Measurements from ENCODE around the gene PTCD3. TPM values are rescaled to one million over a fixed set of nuclear protein-coding genes. Genes with fewer than 3 reads are reported as not detected.

PTCD3 gene
- total and polyA plus RNA-seq, 9 donors = 32.5 to 98.5 (median 79.4) TPM

- H3K4me1 ChIP-seq (ENCODE audit: insufficient read depth) = peaks cover 2% of the 10 kb centered on the region
- H3K27ac ChIP-seq = no peak overlapping the region
- DNase-seq = no peak
- no peak overlapping the region for H3K4me3 ChIP-seq
- no peaks in the 10 kb centered on the region for H3K9me3 ChIP-seq
- H3K27me3 ChIP-seq = no peaks in the 10 kb centered on the region
- TF ChIP-seq CTCF (IDR thresholded peaks at IDR 0.05) (no peak), EP300 (IDR thresholded peaks at IDR 0.05) (no peak), POLR2A (IDR thresholded peaks at IDR 0.05) (no peak)
- intact Hi-C loops (cut with DNase I) = no loop called here
- no peaks in the 10 kb centered on the region for H3K36me3 ChIP-seq
Measured at GRCh38 chr2:86176597-86176996, 70.6 kb downstream of the PTCD3 start.

- WGBS, 3 donors = 2 to 17% (median 11%) methylated on average over 1 of the region's 1 CpG
- H3K36me3 ChIP-seq = no peaks in the 10 kb centered on the region
- H3K4me3 ChIP-seq = no peak overlapping the region
- H3K4me1 ChIP-seq (ENCODE audit: insufficient read depth) = peaks cover 8% of the 10 kb centered on the region
- H3K9me3 ChIP-seq = no peaks in the 10 kb centered on the region
- DNase-seq = no peak
- no peak overlapping the region for H3K27ac ChIP-seq
- H3K27me3 ChIP-seq = no peaks in the 10 kb centered on the region
- TF ChIP-seq POLR2A (IDR thresholded peaks at IDR 0.05) = no peak
- no peak for TF ChIP-seq CTCF (IDR thresholded peaks at IDR 0.05)
- TF ChIP-seq EP300 (IDR thresholded peaks at IDR 0.05) = no peak
- intact Hi-C loops (cut with DNase I) = no loop called here
Measured at GRCh38 chr2:86185517-86186212, 79.6 kb downstream of the PTCD3 start.

- Histone ChIP-seq H3K27ac (no peak overlapping the region), H3K27me3 (no peaks in the 10 kb centered on the region), H3K4me1 (ENCODE audit: insufficient read depth) (peaks cover 8% of the 10 kb centered on the region), H3K9me3 (no peaks in the 10 kb centered on the region), H3K4me3 (no peak overlapping the region), H3K36me3 (no peaks in the 10 kb centered on the region)
- TF ChIP-seq CTCF (IDR thresholded peaks at IDR 0.05) (no peak), EP300 (IDR thresholded peaks at IDR 0.05) (no peak), POLR2A (IDR thresholded peaks at IDR 0.05) (no peak)
- no peak for DNase-seq
- intact Hi-C loops (cut with DNase I) = no loop called here
Measured at GRCh38 chr2:86186431-86186830, 80.4 kb downstream of the PTCD3 start.

GRCh38 chr2:86189782-86190416 lies 83.9 kb downstream of the PTCD3 start:
- no peak for TF ChIP-seq CTCF (IDR thresholded peaks at IDR 0.05)
- TF ChIP-seq EP300 (IDR thresholded peaks at IDR 0.05) = no peak
- no peak for TF ChIP-seq POLR2A (IDR thresholded peaks at IDR 0.05)

More at GRCh38 chr2:86189782-86190416, 83.9 kb downstream of the PTCD3 start:
- Histone ChIP-seq H3K4me3 (no peak overlapping the region), H3K4me1 (ENCODE audit: insufficient read depth) (peaks cover 13% of the 10 kb centered on the region), H3K9me3 (no peaks in the 10 kb centered on the region), H3K27me3 (no peaks in the 10 kb centered on the region), H3K27ac (no peak overlapping the region), H3K36me3 (no peaks in the 10 kb centered on the region)
- intact Hi-C loops (cut with DNase I) = no loop called here
- WGBS, 3 donors = 81 to 85% (median 83%) methylated on average over 7 of the region's 7 CpGs
- no peak for DNase-seq

Small RNA genes lying within 50 kb of the gene (small RNA-seq; reads per million reads assigned to genes)
- gene RF00019 = not detected
- 14,074 reads per million, percentile 99 among the genes with 10 or more reads in this experiment for gene SNORD94

Other genes starting within 250 kb of the PTCD3 start
- gene ST3GAL5, start 217.2 kb upstream of the PTCD3 start, total RNA-seq = 10 to 100 TPM; 12.8 to 52.7 (median 22.2) TPM
- 10 to 100 TPM; 11.6 to 31.1 TPM for gene ST3GAL5, start 217.2 kb upstream of the PTCD3 start, polyA plus RNA-seq
- 10 to 100 TPM; 11.3 to 43.9 (median 28.8) TPM for gene POLR1A, start 349 bp upstream of the PTCD3 start, total RNA-seq
- gene POLR1A, start 349 bp upstream of the PTCD3 start, polyA plus RNA-seq = 10 to 100 TPM in 1 of 2 donors, 1 to 10 TPM in 1; 4.7 to 19.6 TPM
- gene IMMT, start 89.2 kb downstream of the PTCD3 start, total RNA-seq = 10 to 100 TPM; 22.8 to 64.9 (median 48.4) TPM
- 10 to 100 TPM; 30.6 to 99.4 TPM for gene IMMT, start 89.2 kb downstream of the PTCD3 start, polyA plus RNA-seq
- gene MRPL35, start 93.2 kb downstream of the PTCD3 start, total RNA-seq = 10 to 100 TPM in 6 of 7 donors, 1 to 10 TPM in 1; 9.5 to 29.7 (median 21.4) TPM
- gene MRPL35, start 93.2 kb downstream of the PTCD3 start, polyA plus RNA-seq = 10 to 100 TPM; 18.6 to 49.1 TPM
- 10 to 100 TPM in 1 of 7 donors, 1 to 10 TPM in 3, under 1 TPM in 3; 0.58 to 35.7 (median 2.0) TPM for gene REEP1, start 231.4 kb downstream of the PTCD3 start, total RNA-seq
- gene REEP1, start 231.4 kb downstream of the PTCD3 start, polyA plus RNA-seq = 10 to 100 TPM in 1 of 2 donors, 1 to 10 TPM in 1; 1.1 to 12.0 TPM

Measured in ovary (tissue), 9 donors.